Effector memory CD4-positive, alpha-beta T cell (primary cell): Measurements from ENCODE around the gene FTH1.

ENCODE experiments used
- DNase-seq, 3 donors: peaks; one replicate each; pipeline ENCODE4 v3.0.0-alpha.2; 2020
- H3K27ac ChIP-seq: 2 replicates; pipeline ENCODE4 v1.7.0; 2013; ENCODE audit warnings: mild to moderate bottlenecking, low read length, moderate library complexity; ENCODE audit not compliant: insufficient read depth, poor library complexity, severe bottlenecking
- H3K27me3 ChIP-seq: replicated peaks from 2 replicates; pipeline ENCODE4 v1.7.0; 2013; ENCODE audit warnings: mild to moderate bottlenecking, low read length; ENCODE audit not compliant: insufficient read depth, control insufficient read depth, poor library complexity, severe bottlenecking
- H3K36me3 ChIP-seq: 2 replicates; pipeline ENCODE4 v1.7.0; 2013; ENCODE audit warnings: mild to moderate bottlenecking, low read length, moderate library complexity; ENCODE audit not compliant: control insufficient read depth, insufficient read depth
- H3K4me1 ChIP-seq: 2 replicates; pipeline ENCODE4 v1.7.0; 2013; ENCODE audit warnings: low read length, mild to moderate bottlenecking; ENCODE audit not compliant: control insufficient read depth, insufficient read depth, poor library complexity, severe bottlenecking
- H3K4me3 ChIP-seq: 2 replicates; pipeline ENCODE4 v1.7.0; 2013; ENCODE audit warnings: low read length, low read depth, mild to moderate bottlenecking; ENCODE audit not compliant: insufficient read depth, poor library complexity, severe bottlenecking
- H3K9me3 ChIP-seq: 2 replicates; pipeline ENCODE4 v1.7.0; 2013; ENCODE audit warnings: mild to moderate bottlenecking, low read length, moderate library complexity; ENCODE audit not compliant: control insufficient read depth

FTH1 gene

DNA sequence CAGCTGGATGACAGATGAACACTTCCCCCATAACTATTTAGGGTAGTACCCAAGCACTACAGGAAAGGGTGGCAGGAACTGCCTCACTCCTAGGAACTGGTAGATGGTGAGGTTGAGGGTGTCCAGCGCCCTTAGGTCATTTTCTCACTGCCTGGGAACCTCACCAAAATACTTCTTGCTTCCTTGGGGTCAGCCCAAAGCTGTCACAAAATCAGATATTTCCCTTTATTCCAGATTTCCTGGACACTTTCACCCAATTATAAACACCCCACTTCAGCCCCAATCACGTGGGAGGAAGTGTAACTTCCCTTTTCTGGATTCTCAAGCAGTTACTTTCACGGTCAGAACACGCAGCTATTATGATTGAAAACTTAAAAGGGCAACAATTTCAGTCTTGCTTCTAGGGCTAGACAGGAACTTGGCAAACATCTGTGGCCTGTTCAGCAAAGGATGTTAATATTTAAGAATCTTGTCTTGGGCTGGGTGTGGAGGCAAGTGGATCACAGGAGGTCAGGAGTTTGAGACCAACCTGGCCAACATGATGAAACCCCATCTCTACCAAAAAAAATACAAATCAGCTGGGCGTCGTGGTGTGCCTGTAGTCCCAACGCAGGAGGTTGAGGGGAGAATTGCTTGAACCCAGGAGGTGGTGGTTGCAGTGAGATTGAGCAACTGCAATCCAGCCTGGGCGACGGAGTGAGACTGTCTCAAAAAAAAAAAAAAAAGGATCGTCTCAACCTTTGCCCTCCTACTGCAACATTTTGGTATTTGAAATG, 4.0 kb downstream of the FTH1 start:
- no peaks in the 10 kb centered on the region for H3K27me3 ChIP-seq

DNA sequence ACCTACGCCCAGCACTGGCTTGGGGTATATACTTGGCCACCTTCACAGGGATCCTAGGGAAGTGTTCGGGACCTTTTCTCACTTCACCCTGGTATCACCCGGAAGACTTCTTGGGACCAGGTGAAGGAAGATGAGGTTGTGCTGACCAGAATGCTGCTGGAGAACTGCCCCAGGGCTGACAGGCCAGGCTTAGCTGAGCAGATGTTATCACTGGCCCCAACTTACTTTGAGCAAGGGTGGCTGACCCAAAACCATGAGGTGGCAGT, 4.5 kb downstream of the FTH1 start:
- H3K9me3 ChIP-seq: no peaks in the 10 kb centered on the region
- DNase-seq: no peak
- H3K4me1 ChIP-seq: peaks cover under 1% of the 10 kb centered on the region
- H3K27me3 ChIP-seq: no peaks in the 10 kb centered on the region
- peaks cover 14% of the 10 kb centered on the region for H3K36me3 ChIP-seq
- no peak overlapping the region for H3K27ac ChIP-seq
- H3K4me3 ChIP-seq: no peak overlapping the region

More for the DNA sequence above, 4.0 kb downstream of the FTH1 start:
- no peak for DNase-seq
- Histone ChIP-seq H3K27ac (no peak overlapping the region), H3K9me3 (no peaks in the 10 kb centered on the region), H3K4me1 (peaks cover 6% of the 10 kb centered on the region), H3K4me3 (no peak overlapping the region), H3K36me3 (peaks cover 14% of the 10 kb centered on the region)

DNA sequence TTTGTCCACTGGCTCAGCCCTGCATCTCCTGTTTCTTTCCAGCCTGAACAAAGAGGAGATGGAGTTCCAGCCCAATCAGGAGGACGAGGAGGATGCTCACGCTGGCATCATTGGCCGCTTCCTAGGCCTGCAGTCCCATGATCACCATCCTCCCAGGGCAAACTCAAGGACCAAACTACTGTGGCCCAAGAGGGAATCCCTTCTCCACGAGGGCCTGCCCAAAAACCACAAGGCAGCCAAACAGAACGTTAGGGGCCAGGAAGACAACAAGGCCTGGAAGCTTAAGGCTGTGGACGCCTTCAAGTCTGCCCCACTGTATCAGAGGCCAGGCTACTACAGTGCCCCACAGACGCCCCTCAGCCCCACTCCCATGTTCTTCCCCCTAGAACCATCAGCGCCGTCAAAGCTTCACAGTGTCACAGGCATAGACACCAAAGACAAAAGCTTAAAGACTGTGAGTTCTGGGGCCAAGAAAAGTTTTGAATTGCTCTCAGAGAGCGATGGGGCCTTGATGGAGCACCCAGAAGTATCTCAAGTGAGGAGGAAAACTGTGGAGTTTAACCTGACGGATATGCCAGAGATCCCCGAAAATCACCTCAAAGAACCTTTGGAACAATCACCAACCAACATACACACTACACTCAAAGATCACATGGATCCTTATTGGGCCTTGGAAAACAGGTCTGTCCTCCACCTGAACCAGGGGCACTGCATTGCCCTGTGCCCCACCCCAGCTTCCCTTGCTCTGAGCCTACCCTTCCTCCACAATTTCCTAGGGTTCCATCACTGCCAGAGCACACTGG, 5.0 kb downstream of the FTH1 start:
- Histone ChIP-seq H3K36me3 (peaks cover 14% of the 10 kb centered on the region), H3K9me3 (no peaks in the 10 kb centered on the region), H3K4me3 (no peak overlapping the region), H3K27ac (no peak overlapping the region), H3K4me1 (no peaks in the 10 kb centered on the region), H3K27me3 (no peaks in the 10 kb centered on the region)
- no peak for DNase-seq

DNA sequence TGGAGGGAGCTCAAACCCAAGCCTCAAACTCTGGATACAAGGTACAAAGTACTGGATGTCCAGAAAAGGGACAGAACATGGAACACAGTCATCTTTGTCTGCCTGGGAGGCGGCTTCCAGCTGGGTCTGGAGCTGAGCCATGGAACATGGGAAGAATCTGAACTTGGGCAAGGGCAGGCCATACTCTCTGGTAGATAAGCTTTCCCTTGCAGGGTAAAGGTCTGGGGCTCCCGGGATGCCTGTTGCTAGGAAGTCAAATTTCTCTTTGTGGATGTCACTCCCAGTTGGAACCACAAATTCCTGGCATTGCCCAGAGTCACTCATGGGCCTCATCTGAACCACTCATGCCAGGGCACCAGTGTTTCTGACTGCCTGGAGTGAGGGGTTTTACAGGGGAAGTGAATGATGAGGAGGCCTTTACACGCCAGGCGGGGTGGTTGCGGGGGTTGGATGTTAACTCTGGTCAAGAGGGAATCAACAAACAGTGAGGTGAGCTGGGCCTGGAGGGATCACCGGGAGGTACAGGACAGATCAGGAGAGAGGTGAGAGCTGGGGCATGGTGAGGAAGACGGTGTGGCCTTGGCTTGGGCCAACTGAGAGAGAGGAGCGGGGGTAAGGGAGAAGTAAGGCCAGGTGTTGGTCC, 5.7 kb downstream of the FTH1 start:
- peaks cover 14% of the 10 kb centered on the region for H3K36me3 ChIP-seq
- no peaks in the 10 kb centered on the region for H3K27me3 ChIP-seq
- no peaks in the 10 kb centered on the region for H3K9me3 ChIP-seq
- no peak for DNase-seq
- H3K4me3 ChIP-seq: no peak overlapping the region
- no peaks in the 10 kb centered on the region for H3K4me1 ChIP-seq
- H3K27ac ChIP-seq: no peak overlapping the region

DNA sequence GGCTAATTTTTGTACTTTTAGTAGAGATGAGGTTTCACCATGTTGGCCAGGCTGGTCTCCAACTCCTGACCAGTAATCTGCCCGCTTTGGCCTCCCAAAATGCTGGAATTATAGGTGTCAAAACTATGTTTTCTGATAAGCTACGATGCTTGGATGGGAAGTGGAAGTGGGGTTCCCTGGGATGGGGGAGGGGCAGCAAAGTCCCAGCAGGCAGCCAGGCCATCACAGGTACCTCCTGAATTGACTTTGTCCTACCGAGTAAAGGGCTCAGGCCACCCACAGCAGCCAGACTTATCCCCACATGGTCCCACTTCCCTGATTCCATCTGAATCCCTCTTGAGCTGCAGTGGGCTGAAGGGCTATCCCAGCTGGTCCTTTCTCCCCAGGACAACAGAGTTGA, 6.9 kb downstream of the FTH1 start:
- Histone ChIP-seq H3K27ac (no peak overlapping the region), H3K4me1 (peaks cover 4% of the 10 kb centered on the region), H3K27me3 (peaks cover 4% of the 10 kb centered on the region), H3K4me3 (no peak overlapping the region), H3K9me3 (no peaks in the 10 kb centered on the region), H3K36me3 (peaks cover 6% of the 10 kb centered on the region)
- no peak for DNase-seq

DNA sequence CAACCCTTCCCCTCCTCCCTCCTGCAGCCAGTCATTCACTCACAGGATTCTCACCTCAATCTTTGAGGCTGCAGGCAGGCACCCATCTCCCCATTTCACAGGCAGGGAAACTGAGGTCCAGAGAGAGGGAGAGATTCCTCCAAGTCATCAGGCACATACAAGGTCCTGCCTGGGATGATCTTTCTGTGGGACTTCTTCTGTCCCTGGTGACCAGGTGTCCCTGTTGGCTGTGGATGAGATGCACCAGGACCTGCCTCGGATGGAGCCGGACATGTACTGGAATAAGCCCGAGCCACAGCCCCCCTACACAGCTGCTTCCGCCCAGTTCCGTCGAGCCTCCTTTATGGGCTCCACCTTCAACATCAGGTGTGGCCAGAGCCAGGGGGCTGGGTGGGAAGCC, 7.8 kb downstream of the FTH1 start:
- H3K27me3 ChIP-seq: peaks cover 13% of the 10 kb centered on the region
- no peaks in the 10 kb centered on the region for H3K9me3 ChIP-seq
- no peak for DNase-seq
- H3K36me3 ChIP-seq: peaks cover under 1% of the 10 kb centered on the region
- H3K4me3 ChIP-seq: no peak overlapping the region
- peaks cover 9% of the 10 kb centered on the region for H3K4me1 ChIP-seq
- H3K27ac ChIP-seq: no peak overlapping the region

DNA sequence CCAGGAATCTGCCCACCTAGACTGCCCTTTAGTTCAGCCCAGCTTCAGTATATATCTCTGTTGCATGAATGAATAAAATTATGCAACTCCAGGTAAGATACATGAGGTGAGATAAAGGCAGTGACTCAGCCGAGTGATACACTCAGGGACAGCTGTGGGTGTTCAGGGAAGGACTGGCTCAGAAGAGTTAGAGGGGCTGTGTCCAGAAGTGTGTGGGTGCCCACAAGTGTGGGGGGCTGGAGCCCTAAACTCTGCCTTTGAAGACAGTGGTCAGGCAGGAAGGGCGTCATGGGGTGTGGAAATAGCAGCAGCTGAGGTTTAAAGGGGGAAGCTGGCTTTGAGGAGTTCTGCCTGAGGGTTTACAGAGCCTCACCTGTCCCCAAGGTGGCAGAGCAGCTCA, 8.3 kb downstream of the FTH1 start:
- H3K27me3 ChIP-seq: peaks cover 13% of the 10 kb centered on the region
- peaks cover 9% of the 10 kb centered on the region for H3K4me1 ChIP-seq
- no peaks in the 10 kb centered on the region for H3K36me3 ChIP-seq
- no peak overlapping the region for H3K27ac ChIP-seq
- no peak for DNase-seq
- no peaks in the 10 kb centered on the region for H3K9me3 ChIP-seq
- no peak overlapping the region for H3K4me3 ChIP-seq

DNA sequence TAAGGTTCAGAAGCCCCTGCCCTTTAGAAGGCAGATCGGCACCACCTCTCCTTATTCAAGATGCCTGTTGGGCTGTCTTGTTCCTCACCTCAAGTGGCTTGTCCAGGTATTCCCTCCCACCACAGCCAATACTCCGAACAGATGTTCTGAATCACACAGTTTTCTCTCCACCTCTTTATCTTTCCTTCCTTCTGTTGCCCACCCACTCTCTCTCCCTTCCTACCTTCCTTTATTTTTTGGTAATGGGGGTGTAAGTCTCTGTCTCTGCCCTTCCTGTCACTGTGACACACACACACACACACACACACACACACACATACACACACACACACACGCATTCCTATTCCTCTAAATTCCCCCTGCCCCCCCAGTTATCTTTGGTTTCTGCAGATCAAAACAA, 8.8 kb downstream of the FTH1 start:
- Histone ChIP-seq H3K9me3 (no peaks in the 10 kb centered on the region), H3K4me1 (peaks cover 9% of the 10 kb centered on the region), H3K27me3 (peaks cover 13% of the 10 kb centered on the region), H3K36me3 (no peaks in the 10 kb centered on the region), H3K4me3 (no peak overlapping the region), H3K27ac (no peak overlapping the region)
- DNase-seq: no peak

DNA sequence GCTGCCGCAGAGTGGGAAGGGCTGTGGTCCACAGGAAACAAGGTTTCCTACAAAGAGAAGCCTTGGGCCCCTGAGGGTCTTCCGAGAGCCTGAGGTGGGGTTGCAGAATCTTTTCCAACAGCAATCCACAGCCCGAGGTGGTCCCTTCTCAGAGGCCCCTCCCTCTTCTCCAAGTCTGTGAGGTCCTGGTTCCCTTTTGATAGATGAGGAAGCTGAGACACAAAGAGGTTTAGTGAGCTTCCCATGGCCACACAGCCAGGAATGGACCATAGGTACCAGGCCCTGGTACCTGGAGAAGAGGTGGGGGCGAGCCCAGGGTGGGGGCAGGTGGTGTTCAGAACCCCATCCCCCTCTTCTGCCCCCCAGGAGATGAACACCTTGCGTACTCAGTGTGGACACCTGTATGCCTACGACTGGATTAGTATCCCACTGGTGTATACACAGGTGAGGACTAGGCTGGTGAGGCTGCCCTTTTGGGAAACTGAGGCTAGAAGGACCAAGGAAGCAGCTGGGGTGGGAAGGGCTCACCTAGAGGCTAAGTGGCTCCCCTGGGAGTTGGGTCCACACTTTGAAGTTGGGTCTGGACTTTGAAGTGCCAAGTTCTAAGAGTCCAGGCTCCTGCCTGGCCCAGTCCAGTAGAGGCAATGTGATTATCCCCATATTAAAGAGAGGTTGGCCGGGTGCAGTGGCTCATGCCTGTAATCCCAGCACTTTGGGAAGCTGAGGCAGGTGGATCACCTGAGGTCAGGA, 10.2 kb downstream of the FTH1 start:
- Histone ChIP-seq H3K4me1 (peaks cover 9% of the 10 kb centered on the region), H3K9me3 (no peaks in the 10 kb centered on the region), H3K27ac (no peak overlapping the region), H3K36me3 (no peaks in the 10 kb centered on the region), H3K4me3 (no peak overlapping the region), H3K27me3 (peaks cover 13% of the 10 kb centered on the region)
- DNase-seq: no peak
